ENCODE results near the gene TMEM18. TPM values are rescaled to one million over a fixed set of nuclear protein-coding genes. Genes with fewer than 3 reads are reported as not detected.

TMEM18 gene
- polyA plus RNA-seq, 1 donor from 2014 or later, result 58.6 TPM

DNA sequence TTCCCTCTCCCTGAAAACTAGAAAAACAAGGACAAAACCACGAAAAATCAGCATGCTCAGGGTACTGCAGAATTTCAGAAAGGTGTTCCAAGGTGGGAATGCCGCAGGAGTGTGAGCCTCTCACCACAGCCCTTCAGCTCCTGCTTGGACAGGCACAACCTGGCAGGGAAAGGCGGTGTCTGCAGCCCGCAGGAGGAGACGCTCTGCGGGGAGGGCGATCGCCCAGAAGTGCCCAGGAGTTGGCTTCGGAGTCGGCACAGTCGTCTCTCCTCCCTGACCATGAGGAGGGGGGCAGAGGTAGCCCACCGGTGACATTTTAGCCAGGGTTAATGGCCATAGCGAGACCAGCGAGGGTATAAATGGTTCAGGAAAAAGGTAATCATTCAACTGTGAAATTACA, 57.2 kb downstream of the TMEM18 start:
- H3K9me3 ChIP-seq (ENCODE audit: low read length), result no peaks in the 10 kb centered on the region
- TF ChIP-seq SMC3 (conservative IDR thresholded peaks at IDR 0.05; ENCODE audit: poor library complexity) (no peak), TAF1 (IDR thresholded peaks at IDR 0.05; ENCODE audit: low read depth) (no peak), POLR2AphosphoS5 (IDR thresholded peaks at IDR 0.05) (no peak), EZH2 (IDR thresholded peaks at IDR 0.05; ENCODE audit: borderline replicate concordance, insufficient read depth, low read length, poor library complexity, severe bottlenecking) (no peak), MXI1 (conservative IDR thresholded peaks at IDR 0.05; ENCODE audit: poor library complexity, severe bottlenecking) (no peak), RAD21 (conservative IDR thresholded peaks at IDR 0.05) (no peak), EP300 (conservative IDR thresholded peaks at IDR 0.05; ENCODE audit: poor library complexity, severe bottlenecking) (no peak), REST (IDR thresholded peaks at IDR 0.05; ENCODE audit: borderline replicate concordance) (no peak)
- TF ChIP-seq, protein P1, sequence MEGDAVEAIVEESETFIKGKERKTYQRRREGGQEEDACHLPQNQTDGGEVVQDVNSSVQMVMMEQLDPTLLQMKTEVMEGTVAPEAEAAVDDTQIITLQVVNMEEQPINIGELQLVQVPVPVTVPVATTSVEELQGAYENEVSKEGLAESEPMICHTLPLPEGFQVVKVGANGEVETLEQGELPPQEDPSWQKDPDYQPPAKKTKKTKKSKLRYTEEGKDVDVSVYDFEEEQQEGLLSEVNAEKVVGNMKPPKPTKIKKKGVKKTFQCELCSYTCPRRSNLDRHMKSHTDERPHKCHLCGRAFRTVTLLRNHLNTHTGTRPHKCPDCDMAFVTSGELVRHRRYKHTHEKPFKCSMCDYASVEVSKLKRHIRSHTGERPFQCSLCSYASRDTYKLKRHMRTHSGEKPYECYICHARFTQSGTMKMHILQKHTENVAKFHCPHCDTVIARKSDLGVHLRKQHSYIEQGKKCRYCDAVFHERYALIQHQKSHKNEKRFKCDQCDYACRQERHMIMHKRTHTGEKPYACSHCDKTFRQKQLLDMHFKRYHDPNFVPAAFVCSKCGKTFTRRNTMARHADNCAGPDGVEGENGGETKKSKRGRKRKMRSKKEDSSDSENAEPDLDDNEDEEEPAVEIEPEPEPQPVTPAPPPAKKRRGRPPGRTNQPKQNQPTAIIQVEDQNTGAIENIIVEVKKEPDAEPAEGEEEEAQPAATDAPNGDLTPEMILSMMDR (IDR thresholded peaks at IDR 0.05; ENCODE audit: poor library complexity, severe bottlenecking), result no peak

GRCh38 chr2:618422-618990, 58.7 kb downstream of the TMEM18 start:
- Histone ChIP-seq H2AFZ (ENCODE audit: low read depth, low read length) (no peak overlapping the region), H3K4me2 (ENCODE audit: low read length) (no peak overlapping the region), H4K20me1 (ENCODE audit: insufficient read depth) (no peaks in the 10 kb centered on the region), H3K9me2 (ENCODE audit: insufficient read depth, low read length) (no peaks in the 10 kb centered on the region), H3K36me3 (ENCODE audit: insufficient read depth, low read length) (no peaks in the 10 kb centered on the region), H3F3A (ENCODE audit: insufficient read depth, low read length, poor library complexity, severe bottlenecking) (no peaks in the 10 kb centered on the region), H3K27ac (ENCODE audit: low read length) (no peak overlapping the region), H3K9ac (ENCODE audit: low read length) (no peak overlapping the region), H3K9me3 (ENCODE audit: low read length) (no peaks in the 10 kb centered on the region), H3K4me3 (ENCODE audit: low read length) (no peak overlapping the region), H3K79me2 (replicated peaks; ENCODE audit: insufficient read depth, low read length) (no peaks in the 10 kb centered on the region), H3K27me3 (ENCODE audit: insufficient read depth, low read depth, low read length) (no peaks in the 10 kb centered on the region)
- no peak for TF ChIP-seq POLR2AphosphoS5 (IDR thresholded peaks at IDR 0.05)
- no peak for TF ChIP-seq MXI1 (conservative IDR thresholded peaks at IDR 0.05; ENCODE audit: poor library complexity, severe bottlenecking)
- no peak for TF ChIP-seq EP300 (conservative IDR thresholded peaks at IDR 0.05; ENCODE audit: poor library complexity, severe bottlenecking)
- TF ChIP-seq RAD21 (conservative IDR thresholded peaks at IDR 0.05), result no peak
- TF ChIP-seq TAF1 (IDR thresholded peaks at IDR 0.05; ENCODE audit: low read depth), result no peak
- TF ChIP-seq REST (IDR thresholded peaks at IDR 0.05; ENCODE audit: borderline replicate concordance), result no peak

More for the DNA sequence above, 57.2 kb downstream of the TMEM18 start:
- no peaks in the 10 kb centered on the region for H3K36me3 ChIP-seq (ENCODE audit: insufficient read depth, low read length)
- H3K4me3 ChIP-seq (ENCODE audit: low read length), result no peak overlapping the region
- no peak overlapping the region for H2AFZ ChIP-seq (ENCODE audit: low read depth, low read length)
- no peaks in the 10 kb centered on the region for H3F3A ChIP-seq (ENCODE audit: insufficient read depth, low read length, poor library complexity, severe bottlenecking)
- no peak overlapping the region for H3K27ac ChIP-seq (ENCODE audit: low read length)
- H4K20me1 ChIP-seq (ENCODE audit: insufficient read depth), result no peaks in the 10 kb centered on the region
- no peaks in the 10 kb centered on the region for H3K27me3 ChIP-seq (ENCODE audit: insufficient read depth, low read depth, low read length)
- no peak overlapping the region for H3K9ac ChIP-seq (ENCODE audit: low read length)
- H3K9me2 ChIP-seq (ENCODE audit: insufficient read depth, low read length), result no peaks in the 10 kb centered on the region
- H3K79me2 ChIP-seq (replicated peaks; ENCODE audit: insufficient read depth, low read length), result no peaks in the 10 kb centered on the region
- no peak overlapping the region for H3K4me2 ChIP-seq (ENCODE audit: low read length)

Data from neural cell (in vitro differentiated cells).